Colonic mucosa (tissue), 4 donors: ENCODE results near the gene TLCD3A. TPM values are rescaled to one million over a fixed set of nuclear protein-coding genes. Genes with fewer than 3 reads are reported as not detected.
"Not testable (repeated sequence)": the region's sequence is repeated elsewhere in the genome, so short reads cannot be mapped to it uniquely, and the experiment has no call there.

Experiments used
- DNase-seq: peaks from one replicate; pipeline ENCODE4 v3.0.0-alpha.2; 2020
- H3K27ac ChIP-seq: fragments of 200-600 bp; one replicate; pipeline ENCODE4 v1.8.0; 2021
- H3K27me3 ChIP-seq: fragments of 200-600 bp; one replicate; pipeline ENCODE4 v1.8.0; 2021
- H3K36me3 ChIP-seq: fragments of 200-600 bp; one replicate; pipeline ENCODE4 v1.8.0; 2021
- H3K4me1 ChIP-seq: fragments of 200-600 bp; one replicate; pipeline ENCODE4 v1.8.0; 2021; ENCODE audit warnings: mild to moderate bottlenecking
- H3K4me3 ChIP-seq: fragments of 200-600 bp; one replicate; pipeline ENCODE4 v1.8.0; 2021
- H3K9ac ChIP-seq, 2 donors: one replicate each; pipeline ENCODE4 v1.7.0; 2013; ENCODE audit warnings: control low read depth in 2 of 2, low read depth in 2 of 2, low read length in 2 of 2
- H3K9me3 ChIP-seq: fragments of 200-600 bp; one replicate; pipeline ENCODE4 v1.8.0; 2021
- intact Hi-C: fragments of 100-400 bp; cut with DNase I; formaldehyde crosslinking; loops from one replicate; pipeline ENCODE4 v1.14.1; 2022
- total RNA-seq, 2 donors: library from RNA; stranded (reverse); fragmentation: NEBNext Ultra II Directional in 1 of 2; extraction: Animal tissue kit (Norgen Biotek cat#: 25700) in 1 of 2; gene quantifications; one replicate each; pipeline ENCODE4 v1.2.1, GENCODE V29; 2021
- TF ChIP-seq, protein P1 (sequence below): fragments of 200-600 bp; IDR thresholded peaks from one replicate; pipeline ENCODE4 v1.8.0; 2022; ENCODE audit warnings: antibody characterized with exemption, mild to moderate bottlenecking
- donor health status: healthy.
- donor health status: DM: no; HTN: no; CAD: no.
- donor health status: DM: no; HTN: no; CAD: no.

Gene TLCD3A
- total RNA-seq, 2 donors from 2014 or later = 27.0 to 28.8 TPM

DNA sequence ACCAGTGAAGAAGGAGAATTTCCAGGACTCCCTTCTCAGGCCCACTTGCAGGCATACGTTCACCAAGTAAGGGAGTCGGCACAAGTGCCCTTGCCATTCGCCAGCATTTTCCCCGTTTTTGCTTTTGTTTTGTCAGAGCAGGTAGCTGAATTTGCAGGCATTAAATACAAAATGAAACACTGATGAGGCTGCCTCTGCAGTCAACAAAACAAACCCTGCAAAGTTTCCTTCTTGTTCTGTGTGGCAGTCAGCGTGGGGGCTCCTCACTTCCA is 41.9 kb downstream of the TLCD3A start:
- Histone ChIP-seq H3K27ac (no peak overlapping the region), H3K4me1 (no peaks in the 10 kb centered on the region), H3K36me3 (peaks cover 8% of the 10 kb centered on the region), H3K27me3 (no peaks in the 10 kb centered on the region), H3K9ac (peak overlapping the region in 1 of 2 donors; percentile 20), H3K4me3 (no peak overlapping the region), H3K9me3 (no peaks in the 10 kb centered on the region)
- TF ChIP-seq, protein P1, sequence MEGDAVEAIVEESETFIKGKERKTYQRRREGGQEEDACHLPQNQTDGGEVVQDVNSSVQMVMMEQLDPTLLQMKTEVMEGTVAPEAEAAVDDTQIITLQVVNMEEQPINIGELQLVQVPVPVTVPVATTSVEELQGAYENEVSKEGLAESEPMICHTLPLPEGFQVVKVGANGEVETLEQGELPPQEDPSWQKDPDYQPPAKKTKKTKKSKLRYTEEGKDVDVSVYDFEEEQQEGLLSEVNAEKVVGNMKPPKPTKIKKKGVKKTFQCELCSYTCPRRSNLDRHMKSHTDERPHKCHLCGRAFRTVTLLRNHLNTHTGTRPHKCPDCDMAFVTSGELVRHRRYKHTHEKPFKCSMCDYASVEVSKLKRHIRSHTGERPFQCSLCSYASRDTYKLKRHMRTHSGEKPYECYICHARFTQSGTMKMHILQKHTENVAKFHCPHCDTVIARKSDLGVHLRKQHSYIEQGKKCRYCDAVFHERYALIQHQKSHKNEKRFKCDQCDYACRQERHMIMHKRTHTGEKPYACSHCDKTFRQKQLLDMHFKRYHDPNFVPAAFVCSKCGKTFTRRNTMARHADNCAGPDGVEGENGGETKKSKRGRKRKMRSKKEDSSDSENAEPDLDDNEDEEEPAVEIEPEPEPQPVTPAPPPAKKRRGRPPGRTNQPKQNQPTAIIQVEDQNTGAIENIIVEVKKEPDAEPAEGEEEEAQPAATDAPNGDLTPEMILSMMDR = no peak
- intact Hi-C loops = no loop called here
- DNase-seq = no peak

- Histone ChIP-seq H3K9ac (no peak overlapping the region), H3K4me3 (no peak overlapping the region), H3K4me1 (peaks cover 5% of the 10 kb centered on the region), H3K36me3 (no peaks in the 10 kb centered on the region), H3K27me3 (no peaks in the 10 kb centered on the region), H3K27ac (no peak overlapping the region), H3K9me3 (no peaks in the 10 kb centered on the region)
- DNase-seq = no peak
- intact Hi-C loops = no loop called here
- TF ChIP-seq, protein P1 = no peak
These were observed 45.7 kb downstream of the TLCD3A start for GRCh38 chr17:778096-778495.

DNA sequence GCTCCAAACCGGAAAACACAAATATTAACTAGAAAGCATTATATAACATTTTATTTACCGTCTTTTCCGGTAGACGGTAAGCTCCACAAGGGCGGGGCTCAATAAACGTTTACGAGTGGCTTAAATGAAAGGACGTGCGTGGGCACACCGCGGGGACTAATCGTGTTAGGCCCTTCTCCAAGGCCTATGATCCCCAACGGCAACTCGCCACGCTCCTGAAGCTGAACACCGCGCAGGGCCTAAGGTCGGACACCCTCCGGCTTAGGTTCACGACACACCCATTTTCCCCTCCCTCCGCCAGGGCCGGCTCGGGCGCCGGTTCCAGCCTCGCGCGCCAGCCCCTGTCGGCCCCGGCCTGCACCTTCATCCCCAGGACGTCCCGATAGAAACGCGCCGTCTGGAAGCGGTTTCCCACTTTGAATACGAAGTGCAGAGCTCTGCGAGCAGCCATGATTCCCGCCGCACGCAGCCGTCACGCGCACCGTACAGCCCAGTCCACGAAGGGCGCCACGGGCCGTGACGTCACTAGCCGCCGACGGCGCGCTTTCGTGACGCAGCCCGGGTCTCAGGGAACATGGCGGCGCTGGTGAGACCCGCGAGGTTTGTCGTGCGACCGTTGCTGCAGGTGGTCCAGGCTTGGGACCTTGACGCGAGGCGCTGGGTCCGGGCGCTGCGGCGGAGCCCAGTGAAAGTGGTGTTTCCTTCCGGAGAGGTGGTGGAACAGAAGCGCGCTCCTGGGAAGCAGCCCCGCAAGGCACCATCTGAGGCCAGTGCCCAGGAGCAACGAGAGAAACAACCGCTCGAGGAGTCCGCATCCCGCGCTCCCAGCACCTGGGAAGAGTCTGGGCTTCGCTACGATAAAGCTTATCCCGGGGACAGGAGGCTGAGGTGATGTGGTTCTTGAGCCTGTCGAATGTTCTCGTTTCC is 49.7 kb downstream of the TLCD3A start, which contains the start of the genes GLOD4 and MRM3:
TSS of gene GLOD4 (minus strand) at position 476 of the 927 bp plus-strand sequence. CDS start at position 451, 25 bp downstream.
TSS of gene MRM3 (plus strand) at position 549 of the 927 bp plus-strand sequence. CDS start at position 575, 26 bp downstream.
- no peaks in the 10 kb centered on the region for H3K36me3 ChIP-seq
- intact Hi-C loops = no loop called here
- TF ChIP-seq, protein P1 = peak; percentile 22

GRCh38 chr17:784143-784542 is 51.7 kb downstream of the TLCD3A start:
- Histone ChIP-seq H3K4me1 (peaks cover 9% of the 10 kb centered on the region), H3K36me3 (peaks cover 8% of the 10 kb centered on the region), H3K27me3 (no peaks in the 10 kb centered on the region), H3K27ac (no peak overlapping the region), H3K9ac (no peak overlapping the region), H3K4me3 (no peak overlapping the region), H3K9me3 (no peaks in the 10 kb centered on the region)
- intact Hi-C loops = no loop called here
- DNase-seq = no peak
- TF ChIP-seq, protein P1 = no peak

More for the DNA sequence above, 49.7 kb downstream of the TLCD3A start, which contains the start of the genes GLOD4 and MRM3:
- Histone ChIP-seq H3K4me3 (peak within 1 kb of the TSS; percentile 86), H3K27me3 (no peaks in the 10 kb centered on the region), H3K4me1 (peaks cover 9% of the 10 kb centered on the region), H3K9me3 (no peaks in the 10 kb centered on the region), H3K9ac (peak within 1 kb of the TSS; percentile 80 to 97), H3K27ac (peak within 1 kb of the TSS; percentile 84)
- DNase-seq = peak; percentile 93

DNA sequence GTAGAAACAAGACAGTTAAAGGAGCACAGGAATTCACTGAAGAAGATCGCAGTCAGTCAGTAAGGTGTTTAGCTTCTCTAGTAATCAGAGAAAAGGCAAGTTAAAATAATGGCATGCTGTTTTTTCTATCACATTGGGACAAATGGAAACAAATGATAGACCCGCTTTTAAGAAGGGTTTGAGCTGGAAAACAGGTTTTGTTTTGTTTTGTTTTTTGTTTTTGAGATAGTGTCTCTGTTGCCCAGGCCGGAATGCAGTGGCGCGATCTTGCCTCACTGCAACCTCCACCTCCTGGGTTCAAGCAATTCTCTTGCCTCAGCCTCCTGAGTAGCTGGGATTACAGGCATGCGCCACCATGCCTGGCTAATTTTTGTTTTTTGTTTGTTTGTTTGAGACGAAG is 53.5 kb downstream of the TLCD3A start:
- H3K36me3 ChIP-seq, DNase-seq, H3K4me3 ChIP-seq, H3K9me3 ChIP-seq, H3K4me1 ChIP-seq, H3K27me3 ChIP-seq, H3K27ac ChIP-seq, intact Hi-C loops, H3K9ac ChIP-seq: not testable (repeated sequence)
